HG03045 (cell line): Measurements from ENCODE around the gene STT3B.
"Not testable (repeated sequence)": the region's sequence is repeated elsewhere in the genome, so short reads cannot be mapped to it uniquely, and the experiment has no call there.

Experiments used
- ATAC-seq: cut with Tn5 transposase; IDR thresholded peaks from one replicate; pipeline ENCODE4 v1.9.1; 2021; ENCODE audit warnings: mild to moderate bottlenecking, moderate library complexity; ENCODE audit not compliant: unreplicated experiment

STT3B gene

GRCh38 chr3:31590650-31591049, 57.9 kb downstream of the STT3B start:
- no peak for ATAC-seq

GRCh38 chr3:31592764-31593163, 60.0 kb downstream of the STT3B start:
- ATAC-seq, result no peak

GRCh38 chr3:31596176-31596575, 63.5 kb downstream of the STT3B start:
- no peak for ATAC-seq

- ATAC-seq, result no peak
Measured at GRCh38 chr3:31600431-31600830, 67.7 kb downstream of the STT3B start.

GRCh38 chr3:31605333-31605732, 72.6 kb downstream of the STT3B start:
- ATAC-seq, result not testable (repeated sequence)

- no peak for ATAC-seq
Measured at GRCh38 chr3:31606453-31606852, 73.7 kb downstream of the STT3B start.

- ATAC-seq, result no peak
Measured at GRCh38 chr3:31610700-31611275, 78.1 kb downstream of the STT3B start.

- ATAC-seq, result no peak
Measured at GRCh38 chr3:31613177-31613576, 80.5 kb downstream of the STT3B start.

- ATAC-seq, result no peak
Measured at GRCh38 chr3:31613654-31614053, 80.9 kb downstream of the STT3B start.

GRCh38 chr3:31614162-31614921, 81.6 kb downstream of the STT3B start:
- no peak for ATAC-seq

GRCh38 chr3:31615071-31615875, 82.5 kb downstream of the STT3B start:
- ATAC-seq, result no peak

GRCh38 chr3:31616711-31617110, 84.0 kb downstream of the STT3B start:
- ATAC-seq, result no peak

- ATAC-seq, result no peak
Measured at GRCh38 chr3:31620656-31621055, 87.9 kb downstream of the STT3B start.

- ATAC-seq, result no peak
Measured at GRCh38 chr3:31621314-31621713, 88.6 kb downstream of the STT3B start.

- no peak for ATAC-seq
Measured at GRCh38 chr3:31622636-31623288, 90.0 kb downstream of the STT3B start.

- ATAC-seq, result no peak
Measured at GRCh38 chr3:31624083-31624709, 91.5 kb downstream of the STT3B start.

GRCh38 chr3:31625358-31625757, 92.6 kb downstream of the STT3B start:
- no peak for ATAC-seq

GRCh38 chr3:31629054-31629453, 96.3 kb downstream of the STT3B start:
- no peak for ATAC-seq

- ATAC-seq, result no peak
Measured at GRCh38 chr3:31634476-31634875, 101.8 kb downstream of the STT3B start.

GRCh38 chr3:31635545-31635944, 102.8 kb downstream of the STT3B start:
- no peak for ATAC-seq

GRCh38 chr3:31636049-31636448, 103.3 kb downstream of the STT3B start:
- no peak for ATAC-seq
